ENCODE measurements around the gene DCBLD1.
"Not testable (repeated sequence)": the region's sequence is repeated elsewhere in the genome, so short reads cannot be mapped to it uniquely, and the experiment has no call there.

The DCBLD1 gene

GRCh38 chr6:117482240-117483003, at the start of gene DCBLD1:
Gene DCBLD1, plus strand, starts transcription at chr6:117482674. Its CDS starts 108 bp downstream, at chr6:117482782.
- DNase-seq (ENCODE audit: low read depth): no peak

GRCh38 chr6:117440706-117441525, 41.6 kb upstream of the DCBLD1 start:
- DNase-seq (ENCODE audit: low read depth): no peak

GRCh38 chr6:117441824-117442264, 40.6 kb upstream of the DCBLD1 start:
- no peak for DNase-seq (ENCODE audit: low read depth)

- DNase-seq (ENCODE audit: low read depth): not testable (repeated sequence)
These were observed 40.2 kb upstream of the DCBLD1 start for GRCh38 chr6:117442313-117442712.

- no peak for DNase-seq (ENCODE audit: low read depth)
These were observed 37.9 kb upstream of the DCBLD1 start for GRCh38 chr6:117444600-117444999.

GRCh38 chr6:117446861-117447260, 35.6 kb upstream of the DCBLD1 start:
- DNase-seq (ENCODE audit: low read depth): no peak

- no peak for DNase-seq (ENCODE audit: low read depth)
These were observed 34.5 kb upstream of the DCBLD1 start for GRCh38 chr6:117448011-117448410.

GRCh38 chr6:117448732-117449485, 33.6 kb upstream of the DCBLD1 start:
- no peak for DNase-seq (ENCODE audit: low read depth)

- DNase-seq (ENCODE audit: low read depth): peak; percentile 45
These were observed 32.7 kb upstream of the DCBLD1 start for GRCh38 chr6:117449549-117450439.

GRCh38 chr6:117451671-117452070, 30.8 kb upstream of the DCBLD1 start:
- DNase-seq (ENCODE audit: low read depth): no peak

- DNase-seq (ENCODE audit: low read depth): no peak
These were observed 26.2 kb upstream of the DCBLD1 start for GRCh38 chr6:117456250-117456649.

- DNase-seq (ENCODE audit: low read depth): no peak
These were observed 25.5 kb upstream of the DCBLD1 start for GRCh38 chr6:117456998-117457397.

- DNase-seq (ENCODE audit: low read depth): no peak
These were observed 23.1 kb upstream of the DCBLD1 start for GRCh38 chr6:117459204-117459944.

- no peak for DNase-seq (ENCODE audit: low read depth)
These were observed 18.5 kb upstream of the DCBLD1 start for GRCh38 chr6:117463762-117464665.

- no peak for DNase-seq (ENCODE audit: low read depth)
These were observed 17.8 kb upstream of the DCBLD1 start for GRCh38 chr6:117464700-117465099.

GRCh38 chr6:117465691-117466090, 16.8 kb upstream of the DCBLD1 start:
- DNase-seq (ENCODE audit: low read depth): no peak

- no peak for DNase-seq (ENCODE audit: low read depth)
These were observed 14.6 kb upstream of the DCBLD1 start for GRCh38 chr6:117467876-117468275.

- not testable (repeated sequence) for DNase-seq (ENCODE audit: low read depth)
These were observed 13.9 kb upstream of the DCBLD1 start for GRCh38 chr6:117468527-117468926.

- DNase-seq (ENCODE audit: low read depth): no peak
These were observed 13.1 kb upstream of the DCBLD1 start for GRCh38 chr6:117469356-117469755.

- DNase-seq (ENCODE audit: low read depth): no peak
These were observed 12.7 kb upstream of the DCBLD1 start for GRCh38 chr6:117469791-117470190.

All from stimulated activated CD4-positive, alpha-beta T cell treated with anti-CD3 and anti-CD28 coated beads, Interleukin-2, amount 100 ng/mL, for 4 hours (primary cell).